GM18909 (cell line): ENCODE measurements around the gene CRYBA2.
A peak's percentile ranks its signal among the peaks of the same experiment; 100 is the strongest.

Source experiments
- ATAC-seq: cut with Tn5 transposase; IDR thresholded peaks from one replicate; pipeline ENCODE4 v1.9.1; 2021; ENCODE audit warnings: mild to moderate bottlenecking; ENCODE audit not compliant: unreplicated experiment, poor library complexity

CRYBA2 gene, protein sequence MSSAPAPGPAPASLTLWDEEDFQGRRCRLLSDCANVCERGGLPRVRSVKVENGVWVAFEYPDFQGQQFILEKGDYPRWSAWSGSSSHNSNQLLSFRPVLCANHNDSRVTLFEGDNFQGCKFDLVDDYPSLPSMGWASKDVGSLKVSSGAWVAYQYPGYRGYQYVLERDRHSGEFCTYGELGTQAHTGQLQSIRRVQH

DNA sequence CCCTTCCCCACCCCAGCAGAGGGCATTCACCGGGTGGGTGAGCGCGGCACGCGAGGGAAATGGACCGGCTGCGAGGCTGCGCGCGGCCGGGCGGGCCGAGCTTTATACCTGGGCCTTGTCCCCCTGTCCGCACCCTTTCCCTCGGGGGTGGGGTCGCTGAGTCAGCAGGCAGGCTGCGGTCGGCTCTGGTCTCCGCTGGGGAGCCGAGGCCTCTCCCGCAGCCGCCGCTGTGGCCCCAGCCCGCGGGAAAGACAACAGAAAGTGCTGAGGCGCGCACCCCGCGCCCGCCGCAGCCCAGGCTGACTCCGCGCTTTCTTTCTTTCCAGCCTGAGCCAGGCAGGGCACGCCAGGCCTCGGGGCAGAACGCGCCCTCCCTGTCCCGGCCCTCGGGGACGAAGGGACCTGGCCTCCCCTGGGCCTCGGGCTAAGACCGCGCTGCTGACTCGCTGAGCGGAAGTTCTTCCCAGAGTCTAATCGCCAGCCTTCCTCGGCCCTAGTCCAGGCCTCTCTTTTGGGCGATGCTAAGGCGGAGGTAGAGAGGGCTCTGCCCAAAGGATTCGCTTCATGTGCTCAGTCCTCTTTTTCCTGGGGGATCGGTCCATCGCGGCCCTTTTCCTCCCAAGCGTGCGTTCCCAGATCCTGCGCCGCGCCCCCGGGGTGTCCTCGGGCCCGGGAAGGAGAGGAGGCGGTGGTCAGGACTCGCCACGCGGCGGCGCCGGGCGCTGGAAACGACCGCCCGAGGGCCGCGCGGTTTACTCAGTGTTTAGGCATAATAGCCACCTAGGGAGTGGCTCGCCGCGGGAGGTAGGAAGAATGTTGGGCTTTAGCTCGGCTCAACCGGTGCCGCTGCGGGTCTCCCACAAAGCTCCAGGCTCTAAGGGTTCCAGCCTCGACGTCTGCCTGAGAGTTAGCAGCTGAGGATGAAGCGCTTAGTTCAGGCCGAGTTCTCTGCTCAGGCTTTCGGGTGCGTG is at the start of gene CRYBA2:
CRYBA2 (minus strand) TSS at position 78 of the 971 bp plus-strand sequence. CDS start 246 bp downstream, outside the sequence.
- ATAC-seq, result no peak

DNA sequence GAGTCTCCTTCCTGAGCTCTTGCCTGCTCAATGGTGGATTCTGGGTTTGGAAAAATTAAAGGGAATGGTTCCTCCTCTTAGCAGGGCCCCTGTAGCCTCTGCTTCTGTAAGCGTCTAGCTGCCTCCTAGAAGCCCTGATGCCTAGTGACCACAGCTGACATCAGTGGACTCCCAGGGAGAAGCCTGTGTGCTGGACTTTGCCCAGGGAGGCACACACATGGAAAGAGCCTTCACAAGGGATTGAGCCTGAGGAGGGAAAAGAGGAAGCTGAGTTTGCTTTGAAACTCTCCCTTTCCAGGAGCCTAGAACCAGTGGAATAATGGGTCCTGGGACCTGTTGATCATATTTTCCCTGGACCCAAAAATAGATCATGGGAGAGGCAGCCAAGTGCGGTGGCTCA is 49.5 kb upstream of the CRYBA2 start:
- ATAC-seq, result no peak

DNA sequence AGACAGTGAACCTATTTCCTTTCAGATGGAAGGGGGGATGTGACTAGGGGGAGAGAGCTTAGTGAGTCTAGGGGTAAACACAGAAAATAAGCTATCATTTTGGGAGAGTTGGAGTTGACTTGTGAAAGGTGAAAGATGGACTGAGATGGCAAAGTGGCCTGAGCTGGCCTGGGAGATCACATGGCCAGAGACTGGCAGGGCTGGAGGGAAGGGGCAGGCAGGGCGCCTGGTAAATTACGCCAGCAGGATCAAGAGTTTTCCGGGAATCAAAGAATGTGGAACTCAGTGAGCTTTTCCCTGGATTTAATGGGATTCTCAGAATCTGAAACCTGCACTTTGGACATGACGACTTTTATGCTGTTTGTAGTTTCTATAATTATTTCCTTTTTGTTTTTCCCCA is 48.9 kb upstream of the CRYBA2 start:
- ATAC-seq, result no peak

DNA sequence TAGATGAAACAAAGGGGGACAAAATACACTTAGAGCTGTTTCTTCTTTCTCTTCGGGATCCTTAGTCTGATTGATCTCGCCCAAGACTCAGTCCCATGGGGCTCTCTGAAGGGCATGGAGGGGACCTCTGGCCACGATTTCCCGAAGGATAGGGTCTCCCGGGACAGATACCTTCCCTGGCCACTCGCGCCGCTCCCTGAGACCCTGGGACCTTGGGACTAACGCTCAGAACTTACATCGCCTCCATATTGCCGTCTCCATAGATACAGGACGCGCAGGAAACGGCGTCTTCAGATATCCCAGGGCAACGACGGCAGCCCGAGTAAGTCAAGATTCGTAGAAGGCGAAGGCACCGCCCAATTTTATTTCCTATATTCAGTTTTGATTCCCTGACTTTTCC is 48.0 kb upstream of the CRYBA2 start, which contains the start of gene CFAP65:
CFAP65 (minus strand) TSS at position 265 of the 400 bp plus-strand sequence. CDS start 2,468 bp downstream, outside the sequence.
- no peak for ATAC-seq

DNA sequence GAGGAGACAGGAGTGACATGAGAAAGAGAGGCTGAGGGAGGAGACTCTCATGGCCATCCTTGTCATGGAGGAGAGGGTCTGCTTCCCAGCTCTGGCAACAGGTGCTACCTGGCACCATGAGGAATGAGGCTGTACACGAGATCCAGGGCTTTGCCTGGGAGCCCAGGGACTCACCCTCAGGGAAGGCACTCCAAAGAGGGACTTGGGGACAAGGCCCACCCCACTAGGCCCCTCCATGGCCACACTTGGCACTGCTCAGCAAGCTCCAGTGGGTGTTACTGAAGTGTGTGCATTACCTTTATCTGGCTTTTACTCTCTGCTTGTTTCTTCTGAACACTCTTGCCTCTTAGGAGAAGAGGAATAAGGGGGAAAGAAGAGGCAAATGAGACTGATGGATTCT is 45.4 kb upstream of the CRYBA2 start:
- no peak for ATAC-seq

DNA sequence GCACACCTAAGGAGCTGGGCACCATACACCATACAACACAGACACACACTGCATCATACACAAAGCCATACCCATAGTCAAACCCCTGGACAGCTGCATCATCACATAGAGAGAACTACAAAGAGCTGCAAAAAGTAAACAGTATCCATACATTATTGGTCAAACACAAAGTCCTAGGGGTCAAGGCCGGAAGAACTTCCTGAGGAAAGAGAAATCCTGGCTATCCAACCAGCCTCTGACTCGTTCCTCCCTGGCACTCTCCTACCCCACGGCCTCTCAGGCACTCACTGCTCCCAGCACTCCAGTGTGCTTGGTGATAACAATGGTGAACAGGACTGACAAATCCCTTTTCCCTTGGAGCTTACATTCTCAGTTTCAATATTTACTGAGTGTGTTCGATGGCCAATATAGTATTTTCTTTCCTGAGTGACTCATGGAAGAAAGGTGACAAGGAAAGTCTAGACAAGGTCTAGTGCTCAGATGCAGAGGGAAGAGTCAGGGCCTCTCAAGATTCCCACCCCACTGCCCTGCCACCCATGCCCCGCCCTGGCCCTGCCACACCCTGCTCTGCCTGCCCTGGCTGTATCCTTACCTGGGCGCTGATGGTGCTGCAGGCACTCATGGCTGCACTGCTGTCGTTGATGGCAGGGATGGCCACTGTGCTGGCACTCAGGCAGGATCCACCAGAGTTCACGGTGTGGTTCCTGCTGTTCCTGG is 44.7 kb upstream of the CRYBA2 start:
- no peak for ATAC-seq

DNA sequence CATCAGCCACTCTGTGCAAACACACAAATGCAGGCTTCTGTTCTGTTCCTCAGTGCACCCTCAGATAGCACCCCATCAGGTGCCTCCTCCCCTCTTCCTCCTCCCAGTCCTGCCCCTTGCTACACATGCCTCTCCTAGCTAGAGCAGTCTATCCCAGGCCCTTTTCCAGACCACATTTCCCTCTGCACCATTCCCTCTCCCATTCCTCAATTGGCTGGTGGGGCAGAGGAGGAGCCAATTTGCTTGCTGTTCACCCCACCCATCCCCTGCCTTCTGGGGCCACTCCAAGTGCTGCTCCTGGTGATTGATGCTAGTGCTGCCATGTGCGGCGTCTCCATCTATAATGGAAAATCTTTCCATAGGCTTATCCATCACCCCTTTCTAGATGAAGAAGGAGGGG is 42.7 kb upstream of the CRYBA2 start:
- no peak for ATAC-seq

DNA sequence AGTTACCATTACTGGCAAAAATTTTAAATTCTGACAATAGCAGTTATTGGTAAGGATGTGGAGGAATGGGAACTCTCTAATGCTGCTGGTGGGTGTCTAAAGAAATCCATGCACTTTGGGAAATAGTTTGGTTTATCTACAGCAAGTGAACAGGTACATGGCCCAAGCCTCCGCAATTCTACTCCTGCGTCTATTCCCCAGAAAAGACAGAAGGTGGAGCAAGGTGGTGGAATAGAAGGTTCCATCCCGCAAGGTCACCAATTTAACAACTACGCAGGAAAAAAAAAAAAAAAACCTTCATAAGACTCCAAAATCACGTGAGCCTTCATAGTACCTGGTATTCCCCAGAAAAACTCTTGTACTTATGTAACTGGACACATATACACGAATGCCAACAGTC is 41.6 kb upstream of the CRYBA2 start:
- ATAC-seq, result no peak

DNA sequence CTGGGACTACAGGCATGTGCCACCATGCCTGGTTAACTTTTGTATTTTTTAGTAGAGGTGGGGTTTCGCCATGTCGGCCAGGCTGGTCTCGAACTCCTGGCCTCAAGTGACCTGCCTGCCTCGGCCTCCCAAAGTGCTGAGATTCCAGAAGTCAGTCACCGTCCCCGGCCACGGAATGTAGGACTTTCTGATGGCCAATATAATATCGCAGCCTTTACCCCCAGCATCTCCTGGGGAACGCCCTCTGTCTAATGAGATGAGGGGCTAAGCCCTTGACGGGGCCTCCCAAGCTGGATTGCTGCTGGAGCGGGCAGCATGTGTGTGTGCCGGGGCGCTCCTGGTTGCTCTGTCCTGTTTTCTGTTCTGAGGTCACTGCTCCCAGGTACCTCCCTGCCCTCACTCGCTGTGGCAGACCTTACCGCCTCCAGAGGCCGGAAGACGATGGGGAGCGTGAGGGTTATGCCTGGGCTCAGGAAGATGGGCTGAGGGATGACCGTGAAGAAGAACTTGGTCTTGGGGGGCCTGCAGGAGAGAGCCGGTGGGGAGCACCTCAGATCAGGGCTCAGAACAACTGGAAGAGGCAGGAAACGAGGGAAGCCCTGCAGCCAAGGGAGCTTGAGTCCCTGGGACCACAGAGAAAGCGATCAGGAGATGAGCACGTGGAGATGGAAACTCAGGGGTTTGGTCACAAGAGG is 39.0 kb upstream of the CRYBA2 start:
- no peak for ATAC-seq

DNA sequence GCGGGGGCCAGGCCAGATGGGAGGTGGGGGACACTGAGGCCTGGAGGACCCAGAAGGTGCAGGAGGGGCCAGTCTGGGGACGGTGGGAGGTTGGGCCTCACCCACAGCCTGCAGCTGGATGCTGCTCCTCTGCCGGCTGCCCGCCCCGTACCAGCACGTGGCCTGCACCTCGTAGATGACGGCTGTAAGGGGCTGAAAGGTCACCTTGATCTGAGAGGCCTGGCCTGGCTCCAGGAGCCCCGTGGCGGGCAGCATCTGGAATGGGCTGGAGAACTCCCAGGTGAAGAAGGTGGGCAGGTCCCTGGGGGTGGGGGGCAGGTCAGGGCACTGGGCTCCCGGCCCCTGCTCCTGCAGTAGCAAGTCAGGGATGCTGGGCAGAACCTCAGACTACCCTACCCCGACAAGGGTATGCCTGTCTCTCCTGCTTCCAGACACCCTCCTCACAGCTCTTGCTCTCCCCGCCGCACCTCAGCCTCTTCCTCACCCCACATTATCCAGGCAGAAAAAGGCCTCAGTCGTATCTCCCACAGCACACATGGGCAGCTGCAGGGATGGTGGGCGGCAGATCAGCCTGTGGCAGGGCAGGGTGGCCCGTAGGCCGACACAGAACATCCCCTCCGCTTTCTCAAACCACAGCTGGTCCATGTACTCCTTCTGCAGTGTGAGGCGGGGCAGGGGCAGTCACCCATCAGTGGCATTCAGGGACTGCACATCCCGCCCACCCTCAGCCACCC is 38.0 kb upstream of the CRYBA2 start:
- ATAC-seq, result no peak

DNA sequence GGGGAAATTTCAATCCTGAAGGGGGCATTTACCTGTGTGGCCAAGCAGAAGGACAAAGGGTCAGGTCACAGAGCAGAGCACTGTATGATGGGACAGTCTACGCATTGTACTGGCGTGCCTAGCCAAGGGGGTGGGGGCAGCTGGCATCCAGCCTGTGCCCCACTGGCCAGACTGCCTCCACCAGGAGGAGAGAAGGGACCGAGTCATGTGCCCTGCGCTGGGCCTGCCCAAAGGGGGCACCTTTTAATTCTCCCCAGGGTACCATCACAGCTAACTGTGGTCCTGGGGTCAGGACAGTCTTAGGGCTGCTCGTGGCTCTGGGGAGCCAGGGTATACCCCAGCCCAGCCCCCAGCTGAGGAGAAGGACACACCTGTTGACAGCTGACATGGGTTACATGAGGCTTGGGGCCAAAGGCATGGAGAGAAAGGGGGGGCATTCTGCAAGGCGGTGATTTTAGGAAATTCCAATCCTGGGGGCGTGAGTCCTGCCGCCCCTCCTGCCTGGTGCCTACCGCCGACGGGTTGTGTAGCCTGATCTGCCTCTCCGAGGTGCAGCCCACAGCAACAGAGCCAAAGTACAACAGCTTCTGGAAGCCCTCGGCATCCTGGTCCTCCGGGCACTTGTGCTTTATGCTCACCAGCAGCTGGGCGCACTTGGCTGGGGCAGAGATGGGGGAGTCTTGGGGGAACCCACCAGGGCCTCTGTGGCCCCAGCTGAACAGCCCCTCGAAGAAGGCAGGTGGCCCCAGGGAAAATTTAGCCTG is 37.1 kb upstream of the CRYBA2 start:
- no peak for ATAC-seq

DNA sequence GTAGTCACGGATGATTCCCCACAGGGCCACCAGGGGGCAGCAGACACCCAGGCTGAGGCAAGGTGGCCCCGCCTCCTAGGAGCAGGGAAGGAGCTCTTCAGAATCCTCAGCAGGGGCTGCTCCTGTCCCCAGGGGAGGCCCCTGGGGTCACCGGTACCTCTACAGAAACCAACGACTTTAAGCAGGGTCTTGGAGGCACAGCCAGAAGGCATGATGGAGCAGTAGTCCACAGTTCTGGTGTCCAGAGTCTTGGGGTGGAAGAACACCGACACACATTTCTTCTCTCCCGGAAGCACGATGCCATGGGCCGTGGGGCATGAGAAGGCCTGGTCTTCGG is 36.6 kb upstream of the CRYBA2 start:
- peak; percentile 80 for ATAC-seq

DNA sequence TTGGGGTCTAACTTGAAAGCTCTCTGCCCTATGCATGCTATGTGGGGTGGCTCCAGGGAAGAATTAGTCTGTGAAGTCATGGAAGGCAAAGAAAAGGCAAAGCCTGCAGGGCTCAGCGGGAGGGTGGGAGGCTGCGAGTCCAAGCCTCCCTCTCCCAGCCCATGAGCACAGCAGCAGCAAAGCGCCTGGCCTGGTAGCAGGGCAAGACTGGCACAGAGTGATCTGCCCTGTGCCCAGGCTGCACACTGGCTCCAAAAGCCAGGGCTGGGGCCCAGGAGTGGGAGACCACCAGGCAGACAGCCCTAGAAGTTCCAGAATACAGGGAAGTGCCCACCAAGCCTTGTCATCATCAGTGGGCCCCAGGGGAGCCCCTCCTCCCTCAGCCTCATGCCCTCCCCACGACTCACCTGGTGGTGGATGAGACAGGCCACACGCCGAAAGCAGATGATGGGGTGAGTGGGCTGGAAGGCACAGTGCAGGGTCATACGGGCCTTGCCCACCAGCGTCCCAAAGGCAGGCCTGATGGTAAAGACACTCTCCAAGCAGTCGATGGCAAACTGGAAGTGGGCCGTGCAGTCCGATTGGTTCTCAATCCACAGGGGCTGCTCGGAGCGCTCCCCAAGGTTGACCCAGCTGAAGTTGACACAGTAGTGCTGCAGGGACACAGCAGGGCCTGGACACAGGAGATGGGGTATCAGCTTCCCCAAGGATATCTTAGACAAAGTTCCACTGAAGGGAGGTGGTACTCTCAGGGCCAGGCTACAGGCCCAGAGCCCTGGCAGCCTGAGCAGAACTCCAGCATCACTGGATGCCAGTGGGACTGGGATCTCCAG is 36.0 kb upstream of the CRYBA2 start:
- ATAC-seq, result no peak

DNA sequence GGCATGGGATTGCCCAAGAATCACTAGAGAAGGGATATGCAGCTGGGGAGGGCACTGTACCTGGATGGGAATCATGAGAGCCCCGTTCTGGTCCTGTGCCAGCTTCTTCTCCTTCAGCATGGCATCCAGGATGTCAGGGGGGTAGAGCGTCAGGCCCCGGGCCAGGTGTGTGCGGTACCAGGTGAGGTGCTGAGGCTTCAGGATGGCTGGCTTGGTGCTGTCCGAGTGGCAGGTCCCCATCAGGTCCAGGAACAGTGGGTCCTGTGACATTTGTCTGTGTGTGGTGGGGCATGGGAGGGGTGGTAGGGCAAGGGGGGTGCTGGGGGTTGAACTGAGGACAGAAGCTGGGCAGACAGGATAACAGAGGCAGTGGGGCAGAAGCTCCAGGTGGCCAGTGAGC is 34.9 kb upstream of the CRYBA2 start:
- ATAC-seq, result no peak

DNA sequence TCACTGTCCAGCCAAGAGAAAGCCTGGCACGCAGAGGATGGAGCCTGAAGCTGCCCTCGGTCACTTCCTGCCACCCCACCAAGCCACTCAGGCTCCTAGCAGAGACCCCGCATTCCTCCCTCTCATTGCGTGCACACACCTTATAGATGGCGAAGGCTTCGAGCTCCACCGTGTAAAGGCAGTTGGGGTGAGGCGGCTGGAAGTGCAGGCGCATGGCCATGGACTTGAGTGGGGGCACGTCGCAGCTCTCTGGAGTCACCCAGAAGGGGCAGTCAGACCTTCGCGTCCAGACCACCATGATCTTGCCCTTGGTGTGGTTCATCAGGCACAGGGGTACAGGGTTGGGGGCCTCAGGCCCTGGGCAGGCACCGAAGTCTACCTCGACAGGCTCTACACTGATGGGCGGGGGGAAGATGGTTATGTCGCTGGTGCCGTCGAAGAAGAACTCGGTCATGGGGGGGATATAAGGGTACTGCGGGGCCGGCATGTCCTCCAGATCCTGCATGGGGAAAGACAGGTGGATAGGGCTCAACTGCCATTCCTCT is 34.4 kb upstream of the CRYBA2 start:
- ATAC-seq, result no peak

DNA sequence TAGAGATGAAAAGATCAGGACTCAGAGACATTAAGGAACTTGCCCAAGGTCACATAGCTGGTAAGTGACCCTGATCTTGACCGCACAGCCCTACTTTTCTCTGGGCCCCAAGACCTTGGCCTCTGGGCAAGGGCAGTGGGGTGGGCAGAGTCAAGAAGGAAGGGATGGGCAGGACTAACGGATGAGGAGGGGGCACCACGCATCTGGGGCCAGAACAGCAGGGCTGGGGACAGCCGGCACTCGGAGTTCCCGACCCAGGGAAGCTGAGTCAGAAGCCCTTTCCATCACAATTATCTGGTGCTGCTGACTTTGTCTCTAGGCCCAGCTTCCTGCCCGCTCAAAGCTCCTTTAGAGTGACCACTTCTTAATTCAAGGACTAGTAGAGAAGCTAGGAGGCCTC is 33.7 kb upstream of the CRYBA2 start:
- ATAC-seq, result no peak

DNA sequence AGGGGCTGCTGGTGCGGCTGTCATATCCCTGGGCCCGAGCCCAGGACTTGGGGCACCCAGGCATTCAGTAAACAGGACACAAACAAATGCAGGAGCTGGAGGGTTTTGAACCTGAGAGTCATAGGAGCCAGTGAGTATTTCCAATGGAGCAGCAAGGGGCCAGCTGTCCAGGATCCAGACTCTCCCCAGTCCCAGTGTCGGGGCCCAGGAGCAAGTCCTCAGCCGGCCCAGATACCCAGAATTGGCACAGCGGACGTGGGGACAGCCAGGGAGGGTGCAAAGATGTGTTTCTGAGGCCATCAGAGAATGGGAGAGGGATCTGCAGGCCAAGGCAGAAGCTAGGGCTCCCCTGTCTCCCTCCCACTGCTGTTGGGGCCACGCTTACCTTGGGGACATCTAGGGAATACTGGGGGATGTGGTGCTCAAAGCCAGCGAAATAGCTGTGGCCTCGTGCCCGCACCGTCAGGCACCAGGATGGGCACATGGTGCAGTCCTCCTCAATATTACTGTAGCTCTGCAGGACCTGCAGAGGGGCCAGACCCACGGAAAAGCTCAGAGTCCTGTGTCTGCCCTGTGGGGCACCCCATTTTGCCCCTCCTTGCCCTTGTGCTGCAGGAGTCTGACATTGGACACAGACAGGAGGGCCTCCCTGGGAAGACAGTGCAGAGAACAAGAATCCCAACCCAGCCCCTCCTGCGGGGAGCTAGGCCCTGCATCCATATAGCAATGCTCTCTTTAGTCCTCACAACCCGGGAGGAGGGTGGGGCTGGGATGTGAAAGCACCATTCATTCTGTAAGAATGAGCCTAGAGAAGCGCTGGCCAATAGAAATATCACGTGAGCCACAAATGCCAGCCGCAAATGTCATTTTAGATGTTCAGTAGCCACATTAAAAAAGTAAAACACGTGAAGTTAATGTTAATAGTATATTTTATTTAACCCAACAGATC is 32.7 kb upstream of the CRYBA2 start:
- ATAC-seq, result no peak
